ENCODE measurements around the gene MYO5B. TPM values are rescaled to one million over a fixed set of nuclear protein-coding genes. Genes with fewer than 3 reads are reported as not detected.

The MYO5B gene
- total and polyA plus RNA-seq, 2 of the 4 experiments (the other 2 are of a cell fraction): 0.24 to 0.54 TPM

DNA sequence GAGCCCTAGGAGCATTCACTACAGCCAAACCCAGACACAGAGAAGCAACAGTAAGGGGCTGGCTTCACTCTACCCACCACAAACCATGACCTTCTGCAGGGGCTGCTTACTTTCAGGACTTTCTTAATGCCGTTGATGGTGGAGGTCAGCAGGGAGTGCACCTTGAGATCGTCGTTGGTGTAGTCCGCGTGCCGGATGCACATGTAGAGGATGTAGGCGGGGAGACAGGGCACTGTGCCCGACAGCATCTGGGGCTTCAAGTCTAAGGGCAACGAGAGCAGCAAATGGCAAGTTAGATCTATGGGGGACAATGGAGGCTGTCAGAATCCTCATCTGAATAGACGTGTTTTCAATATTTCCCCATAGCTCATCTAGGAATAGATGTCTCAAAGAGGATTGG is 351.8 kb downstream of the MYO5B start:
- Histone ChIP-seq H2AK5ac (ENCODE audit: low read depth, low read length) (no peak overlapping the region), H4K8ac (ENCODE audit: low read depth in 2 of 2, low read length in 2 of 2) (no peak overlapping the region), H4K5ac (ENCODE audit: low read depth, low read length) (no peak overlapping the region), H2BK120ac (ENCODE audit: low read depth, low read length) (no peak overlapping the region), H3K79me1 (ENCODE audit: low read depth in 1 of 2, low read length in 2 of 2) (no peaks in the 10 kb centered on the region), H3K4ac (ENCODE audit: low read depth, low read length) (no peak overlapping the region), H4K91ac (ENCODE audit: insufficient read depth, low read depth, low read length) (no peak overlapping the region), H2AFZ (replicated peaks; ENCODE audit: low read length, poor library complexity) (no peak overlapping the region), H4K20me1 (ENCODE audit: insufficient read depth, low read length) (no peaks in the 10 kb centered on the region), H3K4me2 (ENCODE audit: low read depth, low read length) (no peak overlapping the region), H2BK20ac (ENCODE audit: low read depth, low read length) (no peak overlapping the region), H3K9ac (ENCODE audit: low read depth, low read length) (no peak overlapping the region), H2BK5ac (ENCODE audit: low read depth, low read length, poor library complexity, severe bottlenecking) (no peak overlapping the region), H3K4me3 (ENCODE audit: insufficient read depth, low read depth, low read length) (no peak overlapping the region), H3K27me3 (ENCODE audit: control insufficient read depth, insufficient read depth, low read length) (no peaks in the 10 kb centered on the region), H3K23ac (ENCODE audit: low read depth, low read length) (no peak overlapping the region), H2BK15ac (ENCODE audit: low read depth, low read length) (no peak overlapping the region), H3K9me3 (ENCODE audit: control insufficient read depth, insufficient read depth, low read length) (no peaks in the 10 kb centered on the region), H3K27ac (ENCODE audit: insufficient read depth, low read length) (no peak overlapping the region), H3K36me3 (ENCODE audit: control insufficient read depth, insufficient read depth, low read length) (no peaks in the 10 kb centered on the region), H2AK9ac (replicated peaks; ENCODE audit: low read depth, low read length, poor library complexity) (no peak overlapping the region), H3K18ac (ENCODE audit: low read depth, low read length) (no peak overlapping the region), H3K9me1 (ENCODE audit: insufficient read depth, low read length) (peaks cover 3% of the 10 kb centered on the region; the same call in 1 of the 2 replicates), H3K56ac (ENCODE audit: extremely low read depth, insufficient read depth, low read length) (no peak overlapping the region), H3K14ac (replicated peaks; ENCODE audit: low read depth, low read length) (no peak overlapping the region), H3K4me1 (ENCODE audit: control insufficient read depth, insufficient read depth, low read length) (peaks cover 4% of the 10 kb centered on the region)
- intact Hi-C loops (cut with micrococcal nuclease) (no loop called here), dilution Hi-C loops (cut with HindIII; ENCODE audit: low sequenced_read_pairs, unreplicated experiment) (no loop called here), in situ Hi-C loops (cut with MboI; ENCODE audit: low sequenced_read_pairs) (loop anchor here (10.0 kb wide), 1 partner anchor 348 kb away; the partner anchor contains the start of gene RPL17)
- TF ChIP-seq RAD21 (IDR thresholded peaks at IDR 0.05; ENCODE audit: low read length) (no peak), RCOR1 (IDR thresholded peaks at IDR 0.05; ENCODE audit: insufficient replicate concordance, low read length) (no peak), MAFK (IDR thresholded peaks at IDR 0.05; ENCODE audit: low read depth, low read length) (no peak), SMC3 (IDR thresholded peaks at IDR 0.05; ENCODE audit: low read depth, low read length) (no peak), POLR2A (IDR thresholded peaks at IDR 0.05; ENCODE audit: low read depth, low read length) (no peak), MAZ (IDR thresholded peaks at IDR 0.05; ENCODE audit: borderline replicate concordance, low read depth, low read length) (no peak), CEBPB (IDR thresholded peaks at IDR 0.05; ENCODE audit: low read depth, low read length) (no peak), CHD1 (IDR thresholded peaks at IDR 0.05; ENCODE audit: low read depth, low read length) (no peak), RFX5 (IDR thresholded peaks at IDR 0.05; ENCODE audit: low read depth, low read length) (no peak)
- TF ChIP-seq, protein P1, sequence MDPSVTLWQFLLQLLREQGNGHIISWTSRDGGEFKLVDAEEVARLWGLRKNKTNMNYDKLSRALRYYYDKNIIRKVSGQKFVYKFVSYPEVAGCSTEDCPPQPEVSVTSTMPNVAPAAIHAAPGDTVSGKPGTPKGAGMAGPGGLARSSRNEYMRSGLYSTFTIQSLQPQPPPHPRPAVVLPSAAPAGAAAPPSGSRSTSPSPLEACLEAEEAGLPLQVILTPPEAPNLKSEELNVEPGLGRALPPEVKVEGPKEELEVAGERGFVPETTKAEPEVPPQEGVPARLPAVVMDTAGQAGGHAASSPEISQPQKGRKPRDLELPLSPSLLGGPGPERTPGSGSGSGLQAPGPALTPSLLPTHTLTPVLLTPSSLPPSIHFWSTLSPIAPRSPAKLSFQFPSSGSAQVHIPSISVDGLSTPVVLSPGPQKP (IDR thresholded peaks at IDR 0.05; ENCODE audit: borderline replicate concordance, low read depth, low read length): no peak
- no CpG with 5 or more reads among the region's 10 CpGs for WGBS, 2 experiments (ENCODE audit: extremely low coverage in 2 of 2, insufficient read length in 1 of 2)
- BruUV-seq (replicated peaks): no TSS peak
- no peak for DNase-seq
- ChIA-PET CTCF (no interaction called here), POLR2A (ENCODE audit: unreplicated experiment) (no interaction called here)
- ATAC-seq (ENCODE audit: low read depth): no peak

Data from IMR-90 (cell line).